ENCODE results near the gene PTPN9. TPM values are rescaled to one million over a fixed set of nuclear protein-coding genes. Genes with fewer than 3 reads are reported as not detected.

The PTPN9 gene
- 24.5 TPM for total RNA-seq

GRCh38 chr15:75578948-75579920 lies at the start of gene PTPN9:
Gene PTPN9 (minus strand): TSS chr15:75579315. CDS start chr15:75578776, 539 bp downstream.

GRCh38 chr15:75625542-75626347 lies 46.6 kb upstream of the PTPN9 start, which contains the start of gene SNUPN:
Gene SNUPN (minus strand): TSS chr15:75625725. CDS start chr15:75621051, 4,674 bp downstream.

GRCh38 chr15:75451674-75452363 lies 127.3 kb downstream of the PTPN9 start, which contains the start of gene SIN3A:
Gene SIN3A (minus strand): TSS chr15:75451690. CDS start chr15:75430375, 21,315 bp downstream.

Small RNAs within 50 kb of the gene (small RNA-seq; reads per million reads assigned to genes)
- gene AC105036.1 (ENCODE audit: low replicate concordance) (not detected), gene AC105036.2 (ENCODE audit: low replicate concordance) (not detected)

Other genes with a start within 250 kb of the PTPN9 start
- gene COMMD4, start 243.3 kb downstream of the PTPN9 start, total RNA-seq: 46.6 TPM
- 25.0 TPM for gene NEIL1, start 232.3 kb downstream of the PTPN9 start, total RNA-seq
- 186 TPM for gene MAN2C1, start 210.7 kb downstream of the PTPN9 start, total RNA-seq
- 59.6 TPM for gene SIN3A, start 127.6 kb downstream of the PTPN9 start, total RNA-seq
- 25.7 TPM for gene SNUPN, start 46.4 kb upstream of the PTPN9 start, total RNA-seq
- 68.1 TPM for gene IMP3, start 60.9 kb upstream of the PTPN9 start, total RNA-seq
- 12.4 TPM for gene SNX33, start 68.6 kb upstream of the PTPN9 start, total RNA-seq
- gene CSPG4, start 133.5 kb upstream of the PTPN9 start, total RNA-seq: 45.7 TPM

All from metanephros (tissue), 2 donors.